ENCODE measurements around the gene CDON.

- TF ChIP-seq CTCF (IDR thresholded peaks at IDR 0.05; ENCODE audit: insufficient read depth, low read length, poor library complexity, severe bottlenecking) (no peak), EZH2phosphoT487 (conservative IDR thresholded peaks at IDR 0.05; ENCODE audit: low read length) (no peak)
Observed at GRCh38 chr11:125935056-125935455, 127.6 kb downstream of the CDON start.

Measured in SU-DHL-6 (cell line).